Body of pancreas (tissue), 4 donors: ENCODE data around the gene GPM6B. TPM values are rescaled to one million over a fixed set of nuclear protein-coding genes. Genes with fewer than 3 reads are reported as not detected.

ENCODE experiments used
- ATAC-seq: fragments of 150-250 bp; one replicate; pipeline ENCODE4 v1.9.1; 2016
- DNase-seq, 4 donors: peaks; one replicate each; pipeline ENCODE4 v3.0.0-alpha.2; 2019
- H3K27ac ChIP-seq, 4 donors: fragments of 200-600 bp; sonication (generic); 1 replicate in 3 of 4; 2 replicates in 1 of 4; pipeline versions ENCODE4 v1.5.1 to v1.6.1; 2016 to 2019; ENCODE audit warnings: mild to moderate bottlenecking in 1 of 4, mixed read lengths in 1 of 4, moderate library complexity in 1 of 4
- H3K27me3 ChIP-seq, 2 donors: fragments of 200-600 bp; sonication (generic); one replicate each; pipeline ENCODE4 v1.6.0; 2016; ENCODE audit warnings: mild to moderate bottlenecking in 1 of 2
- H3K36me3 ChIP-seq, 2 donors: fragments of 200-600 bp; sonication (generic); replicated peaks in 1 of 2; 2 replicates each; pipeline ENCODE4 v1.5.1; 2016; ENCODE audit warnings: low read depth in 2 of 2; ENCODE audit not compliant: insufficient read depth in 1 of 2
- H3K4me1 ChIP-seq: fragments of 200-600 bp; sonication (generic); one replicate; pipeline ENCODE4 v1.6.0; 2016
- H3K4me3 ChIP-seq, 2 donors: fragments of 200-600 bp; sonication (generic); 1 replicate in 1 of 2; 2 replicates in 1 of 2; pipeline ENCODE4 v1.5.1; 2016 to 2019
- H3K9me3 ChIP-seq, 3 donors: fragments of 200-600 bp; sonication (generic); 1 replicate in 2 of 3; 2 replicates in 1 of 3; pipeline ENCODE4 v1.5.1; 2016
- POLR2A ChIP-seq, 3 donors: fragments of 450-650 bp; IDR thresholded peaks; one replicate each; pipeline ENCODE4 v1.6.1; 2016; ENCODE audit warnings: antibody characterized with exemption in 3 of 3, mild to moderate bottlenecking in 2 of 3
- WGBS, 2 donors: methylation state at CpG; one replicate each; pipeline ENCODE4 v1.1.5; 2017; 5-methylcytosine and 5-hydroxymethylcytosine counted together
- intact Hi-C: fragments of 100-400 bp; cut with DNase I; formaldehyde crosslinking; loops from one replicate; pipeline ENCODE4 v1.15.1; 2023
- total RNA-seq, 2 donors: library from RNA; depleted of rRNA; stranded (reverse); fragments of >200 nt; gene quantifications; one replicate each; pipeline ENCODE4 v1.1.0, GENCODE V29; 2016
- TF ChIP-seq, protein P1 (sequence below), 7 experiments: fragments of 450-650 bp in 4 of 7; fragments of 200-600 bp in 3 of 7; sonication (generic) in 3 of 7; IDR thresholded peaks; one replicate each; pipeline ENCODE4 v1.5.1; 2016 to 2019; ENCODE audit warnings: antibody characterized with exemption in 7 of 7

GPM6B gene
- total RNA-seq, 2 donors from 2014 or later, result under 0.01 to 2.3 TPM

DNA sequence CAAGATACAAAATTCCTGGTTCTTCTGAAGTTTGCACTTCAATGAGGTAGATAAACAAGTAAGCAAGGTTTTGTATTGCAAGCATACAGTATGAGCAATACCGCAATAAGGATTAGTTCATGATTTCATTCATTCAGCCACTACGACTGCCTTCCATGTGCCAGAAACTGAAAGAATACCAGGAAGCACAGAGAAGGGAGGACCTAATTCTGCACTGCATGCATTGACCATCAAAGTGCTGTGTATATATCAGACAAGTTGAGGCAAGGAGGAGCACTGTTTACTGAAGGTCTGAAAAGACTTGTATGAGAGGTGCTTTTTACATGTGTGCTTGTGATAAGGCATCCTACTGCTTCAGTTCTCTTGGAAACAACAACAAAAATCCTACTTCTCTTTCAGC lies 40.9 kb upstream of the GPM6B start:
- H3K36me3 ChIP-seq, result no peaks in the 10 kb centered on the region
- ATAC-seq (no peak), DNase-seq (no peak)
- no peak overlapping the region for H3K4me3 ChIP-seq
- no peaks in the 10 kb centered on the region for H3K9me3 ChIP-seq
- H3K27me3 ChIP-seq, result no peaks in the 10 kb centered on the region
- WGBS, 2 donors, result 88 to 93% methylated on average over 2 of the region's 2 CpGs
- H3K27ac ChIP-seq, result no peak overlapping the region
- TF ChIP-seq POLR2A (IDR thresholded peaks at IDR 0.05), result no peak
- TF ChIP-seq, protein P1, sequence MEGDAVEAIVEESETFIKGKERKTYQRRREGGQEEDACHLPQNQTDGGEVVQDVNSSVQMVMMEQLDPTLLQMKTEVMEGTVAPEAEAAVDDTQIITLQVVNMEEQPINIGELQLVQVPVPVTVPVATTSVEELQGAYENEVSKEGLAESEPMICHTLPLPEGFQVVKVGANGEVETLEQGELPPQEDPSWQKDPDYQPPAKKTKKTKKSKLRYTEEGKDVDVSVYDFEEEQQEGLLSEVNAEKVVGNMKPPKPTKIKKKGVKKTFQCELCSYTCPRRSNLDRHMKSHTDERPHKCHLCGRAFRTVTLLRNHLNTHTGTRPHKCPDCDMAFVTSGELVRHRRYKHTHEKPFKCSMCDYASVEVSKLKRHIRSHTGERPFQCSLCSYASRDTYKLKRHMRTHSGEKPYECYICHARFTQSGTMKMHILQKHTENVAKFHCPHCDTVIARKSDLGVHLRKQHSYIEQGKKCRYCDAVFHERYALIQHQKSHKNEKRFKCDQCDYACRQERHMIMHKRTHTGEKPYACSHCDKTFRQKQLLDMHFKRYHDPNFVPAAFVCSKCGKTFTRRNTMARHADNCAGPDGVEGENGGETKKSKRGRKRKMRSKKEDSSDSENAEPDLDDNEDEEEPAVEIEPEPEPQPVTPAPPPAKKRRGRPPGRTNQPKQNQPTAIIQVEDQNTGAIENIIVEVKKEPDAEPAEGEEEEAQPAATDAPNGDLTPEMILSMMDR (IDR thresholded peaks at IDR 0.05), result no peak
- H3K4me1 ChIP-seq, result no peaks in the 10 kb centered on the region
- intact Hi-C loops, result no loop called here

DNA sequence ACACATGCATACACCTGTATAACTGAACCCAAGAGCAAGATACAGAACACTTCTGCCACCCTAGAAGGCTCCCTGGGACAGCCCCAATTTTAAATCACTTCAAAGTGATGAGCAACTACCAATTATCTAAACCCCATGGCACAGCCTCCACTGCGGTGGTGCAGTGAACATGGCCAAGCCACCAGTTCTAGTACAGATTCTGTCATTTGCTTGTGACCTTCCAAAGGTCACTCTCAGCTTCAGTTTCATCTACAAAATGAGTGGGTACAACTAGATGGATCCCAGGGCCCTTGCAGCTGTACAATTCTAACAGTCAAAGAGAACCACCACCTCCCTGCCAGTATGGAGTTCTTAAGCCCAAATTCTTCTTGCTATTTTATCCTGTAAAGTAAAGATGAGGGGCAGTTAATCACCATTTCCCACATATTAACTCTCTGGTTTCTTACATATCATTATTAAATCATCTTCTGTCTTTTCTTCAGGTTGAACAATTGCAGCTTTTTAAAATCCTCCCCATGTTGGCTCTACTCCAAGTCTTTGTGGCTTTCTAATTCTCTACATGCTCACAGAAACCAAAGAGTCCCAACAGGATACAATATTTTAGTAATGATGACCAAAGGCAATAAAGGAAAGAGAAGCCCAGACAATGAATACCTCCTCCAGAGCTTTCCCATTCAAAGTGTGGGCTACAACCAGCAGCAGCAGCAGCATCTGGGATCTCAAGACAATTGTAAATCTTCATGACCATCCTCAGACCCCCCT lies 39.0 kb upstream of the GPM6B start:
- H3K4me3 ChIP-seq, result no peak overlapping the region
- ATAC-seq (no peak), DNase-seq (no peak)
- TF ChIP-seq, protein P1 (IDR thresholded peaks at IDR 0.05), result no peak
- TF ChIP-seq POLR2A (IDR thresholded peaks at IDR 0.05), result no peak
- H3K4me1 ChIP-seq, result no peaks in the 10 kb centered on the region
- 80 to 86% methylated on average over 1 of the region's 1 CpG for WGBS, 2 donors
- no peaks in the 10 kb centered on the region for H3K9me3 ChIP-seq
- H3K27ac ChIP-seq, result no peak overlapping the region
- H3K36me3 ChIP-seq, result no peaks in the 10 kb centered on the region
- no peaks in the 10 kb centered on the region for H3K27me3 ChIP-seq
- intact Hi-C loops, result no loop called here

DNA sequence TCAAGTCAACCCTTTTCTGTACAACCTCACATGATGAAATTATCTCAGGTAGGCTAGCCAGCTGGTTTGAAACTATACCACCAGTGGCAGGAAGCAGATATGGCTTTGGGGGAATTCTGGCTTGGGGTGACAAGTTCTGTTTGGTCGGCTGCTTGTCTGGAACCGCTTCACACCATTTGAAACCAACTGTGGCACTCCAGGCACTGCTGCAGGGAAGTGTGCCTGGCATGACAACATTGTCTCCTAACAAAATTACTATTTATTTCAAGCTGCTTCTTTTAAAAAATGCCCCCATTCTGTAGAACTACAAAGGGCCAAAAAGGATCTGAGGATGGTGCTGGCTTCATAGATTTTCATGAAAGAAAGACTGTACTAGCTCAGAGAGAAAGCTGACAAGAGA lies 37.1 kb upstream of the GPM6B start:
- H3K9me3 ChIP-seq, result no peaks in the 10 kb centered on the region
- no peaks in the 10 kb centered on the region for H3K36me3 ChIP-seq
- intact Hi-C loops, result no loop called here
- H3K27ac ChIP-seq, result no peak overlapping the region
- ATAC-seq, result no peak
- no peak overlapping the region for H3K4me3 ChIP-seq
- no peak for DNase-seq
- TF ChIP-seq POLR2A (IDR thresholded peaks at IDR 0.05), result no peak
- TF ChIP-seq, protein P1 (IDR thresholded peaks at IDR 0.05), result no peak
- H3K27me3 ChIP-seq, result no peaks in the 10 kb centered on the region
- no peaks in the 10 kb centered on the region for H3K4me1 ChIP-seq
- WGBS, 2 donors, result 37% methylated on average over 2 of the region's 2 CpGs; no CpG with 5 or more reads in 1 of the 2 donors

DNA sequence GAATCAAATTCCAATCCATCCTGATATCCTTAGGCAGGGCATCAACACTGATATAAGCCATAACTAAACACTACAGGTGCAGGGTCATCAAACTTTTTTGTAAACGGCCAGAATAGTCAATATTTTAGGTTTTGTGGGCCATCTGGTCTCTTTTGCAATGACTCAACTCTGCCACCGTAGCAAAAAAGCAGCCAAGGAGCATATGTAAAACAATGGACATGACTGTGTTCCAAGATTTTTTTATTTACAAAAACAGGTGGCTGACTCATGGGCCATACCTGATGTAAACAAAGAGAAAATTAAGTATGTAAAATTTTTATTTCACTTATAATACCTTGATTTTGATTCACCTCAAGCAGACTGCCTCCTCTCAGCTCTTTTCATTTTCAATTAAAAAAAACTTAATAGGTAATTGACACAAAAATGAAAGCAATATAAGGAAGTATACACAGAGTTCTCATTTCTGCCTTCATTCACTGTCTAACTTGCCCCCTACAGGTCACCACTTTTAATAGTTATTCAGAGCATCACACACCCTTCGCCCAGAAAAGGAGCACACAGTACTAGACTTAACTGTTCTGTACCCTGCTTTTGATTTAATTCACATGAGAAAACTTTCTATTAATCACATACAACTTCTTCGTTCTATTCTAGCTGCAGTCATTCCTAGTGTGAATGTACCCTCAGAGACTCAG lies 35.3 kb upstream of the GPM6B start:
- TF ChIP-seq, protein P1 (IDR thresholded peaks at IDR 0.05), result no peak
- TF ChIP-seq POLR2A (IDR thresholded peaks at IDR 0.05), result no peak
- DNase-seq (no peak), ATAC-seq (no peak)
- no peak overlapping the region for H3K27ac ChIP-seq
- H3K27me3 ChIP-seq, result no peaks in the 10 kb centered on the region
- WGBS, 2 donors, result 50 to 57% methylated on average over 4 of the region's 4 CpGs
- no peaks in the 10 kb centered on the region for H3K4me1 ChIP-seq
- intact Hi-C loops, result no loop called here
- no peaks in the 10 kb centered on the region for H3K9me3 ChIP-seq
- no peaks in the 10 kb centered on the region for H3K36me3 ChIP-seq
- no peak overlapping the region for H3K4me3 ChIP-seq
